Putamen (tissue), 1 donor: Measurements from ENCODE around the gene NMRAL1.

Source experiments
- DNase-seq: peaks from one replicate; pipeline ENCODE4 v3.0.0-alpha.2; 2016; ENCODE audit warnings: low spot score

The NMRAL1 gene

GRCh38 chr16:4505356-4506147, 31.1 kb upstream of the NMRAL1 start:
- peak; percentile 82 for DNase-seq

GRCh38 chr16:4501071-4501478, 26.6 kb upstream of the NMRAL1 start:
- no peak for DNase-seq

GRCh38 chr16:4500272-4500671, 25.8 kb upstream of the NMRAL1 start:
- DNase-seq: no peak

GRCh38 chr16:4499196-4499555, 24.8 kb upstream of the NMRAL1 start:
- no peak for DNase-seq

GRCh38 chr16:4498546-4499195, 24.2 kb upstream of the NMRAL1 start:
- no peak for DNase-seq

GRCh38 chr16:4496305-4496704, 21.9 kb upstream of the NMRAL1 start:
- DNase-seq: no peak

- DNase-seq: no peak
These were observed 21.3 kb upstream of the NMRAL1 start for GRCh38 chr16:4495766-4496165.

GRCh38 chr16:4494746-4495490, 20.5 kb upstream of the NMRAL1 start:
- DNase-seq: no peak

- no peak for DNase-seq
These were observed 17.5 kb upstream of the NMRAL1 start for GRCh38 chr16:4491898-4492297.

- DNase-seq: no peak
These were observed 14.6 kb upstream of the NMRAL1 start for GRCh38 chr16:4489030-4489429.

- no peak for DNase-seq
These were observed 14.1 kb upstream of the NMRAL1 start for GRCh38 chr16:4488499-4488967.

- DNase-seq: no peak
These were observed 13.6 kb upstream of the NMRAL1 start for GRCh38 chr16:4487955-4488498.

- no peak for DNase-seq
These were observed 11.9 kb upstream of the NMRAL1 start for GRCh38 chr16:4486126-4486893.

GRCh38 chr16:4481963-4482362, 7.5 kb upstream of the NMRAL1 start:
- no peak for DNase-seq

GRCh38 chr16:4481526-4481925, 7.1 kb upstream of the NMRAL1 start:
- DNase-seq: no peak

GRCh38 chr16:4477966-4478365, 3.5 kb upstream of the NMRAL1 start:
- no peak for DNase-seq

- DNase-seq: peak; percentile 95
These were observed 1.7 kb upstream of the NMRAL1 start, which contains the start of gene HMOX2 for GRCh38 chr16:4475880-4476788. HMOX2 (plus strand) TSS chr16:4476398; CDS start chr16:4505525, 29,127 bp downstream.

GRCh38 chr16:4472880-4473279, 1.5 kb downstream of the NMRAL1 start:
- DNase-seq: no peak

- DNase-seq: no peak
These were observed 2.6 kb downstream of the NMRAL1 start for GRCh38 chr16:4471869-4472268.

- DNase-seq: no peak
These were observed 5.5 kb downstream of the NMRAL1 start for GRCh38 chr16:4468972-4469371.

- DNase-seq: no peak
These were observed 6.5 kb downstream of the NMRAL1 start for GRCh38 chr16:4467916-4468315.
